Measurements from ENCODE around the gene DCST1. TPM values are rescaled to one million over a fixed set of nuclear protein-coding genes. Genes with fewer than 3 reads are reported as not detected.

Gene DCST1
- total RNA-seq, 3 donors from 2014 or later = 0.19 to 0.20 TPM; not detected in 1

DNA sequence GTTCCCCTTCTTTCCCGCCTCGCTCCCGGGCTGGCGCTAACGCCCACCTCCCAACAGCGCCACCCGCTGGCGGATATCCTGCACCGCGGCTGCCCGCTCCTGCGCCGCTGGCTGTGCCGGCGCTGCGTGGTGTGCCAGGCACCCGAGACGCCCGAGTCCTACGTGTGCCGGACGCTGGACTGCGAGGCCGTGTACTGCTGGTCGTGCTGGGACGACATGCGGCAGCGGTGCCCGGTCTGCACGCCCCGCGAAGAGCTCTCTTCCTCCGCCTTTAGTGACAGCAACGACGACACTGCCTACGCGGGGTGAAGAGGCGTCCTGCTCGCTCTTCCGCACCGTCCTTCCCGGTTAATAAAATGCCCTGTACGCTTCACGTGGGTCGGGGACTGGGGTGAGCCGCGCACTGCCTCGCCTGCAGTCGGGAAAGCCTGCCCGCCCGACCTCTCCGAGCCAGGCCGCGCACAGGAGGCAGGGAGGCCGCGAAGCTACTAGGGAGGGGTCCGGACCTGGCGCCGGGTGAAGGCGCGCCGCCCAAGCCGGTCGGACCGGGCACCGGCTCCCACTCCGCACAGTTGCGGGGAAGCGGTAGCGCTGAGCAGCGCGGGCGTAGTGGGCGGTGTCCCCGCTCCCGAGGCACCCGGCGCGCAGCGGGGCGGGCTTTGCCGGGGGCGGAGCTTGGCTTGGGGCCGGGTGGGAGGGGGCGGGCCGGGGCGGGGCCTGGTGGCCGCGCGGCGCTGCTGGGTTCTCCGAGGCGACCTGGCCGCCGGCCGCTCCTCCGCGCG lies 17.1 kb downstream of the DCST1 start, which contains the start of gene ADAM15:
Gene ADAM15, plus strand, starts transcription at position 757 of the 782 bp plus-strand sequence. CDS start 71 bp downstream, outside the sequence.
- peak; percentile 89 for ATAC-seq
- intact Hi-C loops (cut with DNase I, micrococcal nuclease) = no loop called here

GRCh38 chr1:155051342-155051776 lies 17.7 kb downstream of the DCST1 start:
- intact Hi-C loops (cut with DNase I, micrococcal nuclease) = no loop called here
- Histone ChIP-seq H3K9me3 (no peaks in the 10 kb centered on the region), H3K4me3 (peak overlapping the region; percentile 34), H3K4me1 (ENCODE audit: low read depth) (peaks cover 29% of the 10 kb centered on the region), H3K36me3 (ENCODE audit: low read depth) (no peaks in the 10 kb centered on the region)
- TF ChIP-seq CTCF (IDR thresholded peaks at IDR 0.05) = no peak
- ATAC-seq = peak; percentile 4
- no peak for DNase-seq

More for the DNA sequence above, 17.1 kb downstream of the DCST1 start, which contains the start of gene ADAM15:
- Histone ChIP-seq H3K4me1 (ENCODE audit: low read depth) (peaks cover 29% of the 10 kb centered on the region), H3K9me3 (no peaks in the 10 kb centered on the region), H3K4me3 (peak within 1 kb of the TSS; percentile 34), H3K36me3 (ENCODE audit: low read depth) (no peaks in the 10 kb centered on the region)
- DNase-seq = peak; percentile 90 to 95 (median 90)
- peak; percentile 91 for TF ChIP-seq CTCF (IDR thresholded peaks at IDR 0.05)

DNA sequence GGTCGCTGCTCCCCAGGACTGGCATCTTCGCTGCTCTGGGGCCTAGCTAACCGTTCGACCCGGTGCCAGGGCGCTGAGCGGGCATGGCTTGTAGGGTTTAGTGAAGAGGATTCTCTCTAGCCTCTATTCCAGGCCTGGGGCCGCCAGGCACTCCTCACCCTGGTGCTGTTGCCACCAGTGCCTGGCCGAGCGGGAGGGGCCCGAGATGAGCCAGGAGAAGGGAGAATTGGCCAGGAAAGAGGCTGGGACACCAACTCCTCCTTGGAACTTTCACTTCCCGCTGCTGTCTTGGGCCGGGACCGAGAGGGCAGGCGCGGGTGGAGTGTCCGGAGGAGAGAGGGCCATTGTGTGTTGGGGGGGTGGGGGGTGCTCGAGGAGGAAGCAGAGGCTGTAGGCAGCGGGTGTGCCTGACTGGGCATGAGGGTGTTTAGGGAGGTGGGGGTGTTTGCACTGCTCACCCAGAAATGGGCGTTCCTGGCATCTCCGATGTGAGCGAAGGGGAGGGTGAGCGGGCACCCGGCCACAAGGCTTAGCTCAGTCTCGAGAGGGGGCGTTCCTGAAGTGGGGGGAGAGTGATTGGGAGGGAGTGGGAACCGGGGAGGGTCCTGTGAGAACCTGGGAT lies 18.3 kb downstream of the DCST1 start:
- Histone ChIP-seq H3K9me3 (no peaks in the 10 kb centered on the region), H3K36me3 (ENCODE audit: low read depth) (no peaks in the 10 kb centered on the region), H3K4me1 (ENCODE audit: low read depth) (peaks cover 29% of the 10 kb centered on the region), H3K4me3 (peak overlapping the region; percentile 34)
- peak; percentile 32 for ATAC-seq
- intact Hi-C loops (cut with DNase I, micrococcal nuclease) = no loop called here
- no peak for TF ChIP-seq CTCF (IDR thresholded peaks at IDR 0.05)
- peak; percentile 61 to 81 (median 75) for DNase-seq

DNA sequence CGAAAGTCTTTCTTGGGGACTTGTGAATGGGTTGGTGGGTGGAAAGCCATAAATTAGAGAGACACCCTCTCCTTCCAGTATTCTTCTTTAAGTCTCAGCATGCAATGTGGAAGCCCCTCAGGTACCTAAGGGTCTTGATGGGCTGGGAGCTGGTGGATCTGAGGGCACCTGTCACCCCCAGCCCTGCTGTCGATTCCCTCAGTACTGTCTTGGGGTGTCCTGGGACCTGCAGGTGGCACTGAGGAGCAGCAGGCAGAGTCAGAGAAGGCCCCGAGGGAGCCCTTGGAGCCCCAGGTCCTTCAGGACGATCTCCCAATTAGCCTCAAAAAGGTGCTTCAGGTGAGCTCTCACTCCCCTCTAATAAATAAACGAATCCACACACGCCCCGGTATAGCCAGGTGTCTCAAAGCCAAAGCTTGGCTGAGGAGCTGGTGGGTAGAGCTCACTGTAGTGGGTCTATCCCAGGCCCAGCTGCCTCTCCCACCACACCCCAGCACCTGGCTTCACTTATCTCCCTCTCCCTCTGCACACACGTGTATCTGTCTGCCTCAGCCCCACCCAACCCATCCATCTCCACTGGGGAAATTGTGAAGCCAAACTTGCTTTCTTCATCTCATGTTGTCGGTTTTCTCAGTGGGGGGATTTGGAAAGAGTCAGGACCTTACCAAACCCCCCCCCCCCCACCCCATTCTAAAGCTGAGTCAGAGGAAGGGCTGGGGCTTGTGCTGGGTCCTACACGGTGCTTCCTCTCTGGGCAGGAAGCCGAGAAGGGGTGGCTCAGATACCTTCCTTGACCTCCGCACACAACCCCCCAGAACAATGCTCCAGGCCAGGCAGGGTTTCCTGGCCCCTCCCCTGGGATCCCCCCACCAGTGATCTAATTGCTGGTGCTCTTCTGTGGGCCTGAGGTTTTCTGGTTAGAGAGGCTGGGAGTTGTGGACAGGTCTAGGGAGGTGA lies 19.1 kb downstream of the DCST1 start:
- ATAC-seq (no peak), DNase-seq (peak in 2 of 3 donors; percentile 53 to 67)
- H3K36me3 ChIP-seq (ENCODE audit: low read depth) = no peaks in the 10 kb centered on the region
- H3K9me3 ChIP-seq = no peaks in the 10 kb centered on the region
- no peak for TF ChIP-seq CTCF (IDR thresholded peaks at IDR 0.05)
- intact Hi-C loops (cut with DNase I, micrococcal nuclease) = no loop called here
- no peak overlapping the region for H3K4me3 ChIP-seq
- peaks cover 29% of the 10 kb centered on the region for H3K4me1 ChIP-seq (ENCODE audit: low read depth)

DNA sequence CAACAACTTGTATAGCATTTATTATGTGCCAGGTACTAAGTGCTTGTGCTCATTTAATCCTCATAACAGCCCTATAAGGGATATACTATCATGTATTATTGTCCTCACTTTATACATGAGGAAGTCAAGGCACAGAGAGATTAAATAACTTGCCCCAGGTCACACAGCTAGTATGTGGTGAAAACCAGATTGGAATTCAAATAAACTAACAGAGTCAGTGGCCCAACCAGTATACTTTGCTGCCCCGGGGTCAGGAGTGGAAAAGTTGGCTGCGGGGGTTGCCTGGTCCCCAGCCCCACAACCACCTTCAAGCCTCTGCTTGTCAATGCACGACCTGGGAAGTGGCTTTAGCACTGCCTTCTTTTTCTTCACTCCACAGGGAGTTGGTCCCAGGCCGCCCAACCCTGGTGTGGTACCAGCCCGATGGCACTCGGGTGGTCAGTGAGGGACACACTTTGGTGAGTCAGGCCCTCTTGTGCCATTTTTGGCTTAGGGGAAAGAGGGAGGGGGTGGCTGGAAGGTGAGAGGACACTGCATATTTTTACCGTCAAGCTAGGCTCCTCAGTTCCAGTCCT lies 20.0 kb downstream of the DCST1 start:
- H3K4me3 ChIP-seq = no peak overlapping the region
- H3K4me1 ChIP-seq (ENCODE audit: low read depth) = peaks cover 29% of the 10 kb centered on the region
- peak in 1 of 3 donors; percentile 33 for DNase-seq
- no peak for TF ChIP-seq CTCF (IDR thresholded peaks at IDR 0.05)
- H3K9me3 ChIP-seq = no peaks in the 10 kb centered on the region
- no peak for ATAC-seq
- no peaks in the 10 kb centered on the region for H3K36me3 ChIP-seq (ENCODE audit: low read depth)
- intact Hi-C loops (cut with DNase I, micrococcal nuclease) = no loop called here

Data from mucosa of descending colon (tissue), 3 donors.